Measurements from ENCODE around the gene PROM1. TPM values are rescaled to one million over a fixed set of nuclear protein-coding genes. Genes with fewer than 3 reads are reported as not detected.

PROM1 gene
- total and polyA plus RNA-seq, 2 of the 8 experiments (the other 6 are each of a cell fraction or from before 2014, with no cell fraction given): 36.0 to 59.7 TPM

DNA sequence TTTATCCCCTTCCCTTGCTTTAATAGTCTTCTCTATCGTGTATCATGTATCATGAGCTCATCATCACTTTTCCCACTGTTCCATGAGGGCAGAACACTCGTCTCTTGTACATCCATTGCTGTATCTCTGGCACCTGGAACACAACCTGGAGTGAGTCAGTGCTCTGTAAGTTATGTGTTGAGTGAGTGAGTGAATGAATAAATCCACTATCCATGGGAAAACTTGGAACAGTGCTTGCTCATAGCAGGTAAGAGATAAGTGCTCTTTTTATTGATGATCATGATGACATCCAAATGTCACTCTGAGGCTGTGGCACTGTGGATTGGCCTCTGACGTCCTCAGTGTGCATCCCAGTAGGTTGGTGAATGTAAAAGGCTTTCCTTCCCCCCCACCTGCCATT, 149.6 kb downstream of the PROM1 start:
- FAIRE-seq (no peak), DNase-seq (ENCODE audit: low read depth in 1 of 2, low spot score in 2 of 2) (no peak)
- Histone ChIP-seq H3K27me3 (replicated peaks in 1 of 4; ENCODE audit: control insufficient read depth in 3 of 4, extremely low read depth in 1 of 4, insufficient read depth in 3 of 4, low read length in 3 of 4) (no peaks in the 10 kb centered on the region), H3K9ac (replicated peaks in 1 of 4; ENCODE audit: extremely low read depth in 1 of 4, low read depth in 3 of 4, low read length in 3 of 4) (no peak overlapping the region), H4K91ac (replicated peaks; ENCODE audit: insufficient read length, low read length) (no peak overlapping the region), H3K9me3 (ENCODE audit: insufficient read depth in 2 of 2, low read depth in 1 of 2, low read length in 1 of 2) (no peaks in the 10 kb centered on the region), H3K4me3 (ENCODE audit: extremely low read depth in 1 of 4, insufficient read depth in 2 of 4, low read depth in 3 of 4, low read length in 4 of 4) (no peak overlapping the region), H3K27ac (ENCODE audit: low read depth, low read length) (no peak overlapping the region), H2BK20ac (ENCODE audit: low read length) (no peak overlapping the region), H2BK5ac (ENCODE audit: low read depth, low read length) (no peak overlapping the region), H3K56ac (replicated peaks; ENCODE audit: insufficient read length, low read depth, low read length) (no peak overlapping the region), H2BK120ac (replicated peaks; ENCODE audit: low read depth, low read length) (no peak overlapping the region), H2AK5ac (ENCODE audit: low read depth, low read length) (no peak overlapping the region), H4K8ac (ENCODE audit: extremely low read depth, insufficient read depth, low read length) (no peak overlapping the region), H3K23ac (ENCODE audit: insufficient read length) (no peak overlapping the region), H2BK15ac (ENCODE audit: low read length) (no peak overlapping the region), H2AFZ (ENCODE audit: low read length) (no peak overlapping the region), H3K4ac (replicated peaks; ENCODE audit: insufficient read length, low read depth, low read length) (no peak overlapping the region), H3K23me2 (ENCODE audit: low read depth, low read length) (no peaks in the 10 kb centered on the region), H3K18ac (ENCODE audit: extremely low read depth, low read length) (no peak overlapping the region), H3K14ac (ENCODE audit: insufficient read length) (no peak overlapping the region), H3K4me2 (ENCODE audit: insufficient read depth in 1 of 2, low read depth in 2 of 2, low read length in 2 of 2) (no peak overlapping the region), H4K5ac (ENCODE audit: insufficient read length, low read depth, low read length) (no peak overlapping the region), H2BK12ac (ENCODE audit: low read depth, low read length) (no peak overlapping the region), H3K79me2 (ENCODE audit: control insufficient read depth in 1 of 2, insufficient read depth in 2 of 2, low read length in 2 of 2) (no peaks in the 10 kb centered on the region), H3K79me1 (ENCODE audit: low read depth, low read length) (no peaks in the 10 kb centered on the region), H3K4me1 (replicated peaks in 1 of 4; ENCODE audit: control insufficient read depth in 3 of 4, insufficient read depth in 4 of 4, low read length in 3 of 4) (peaks cover 0 to 9% (median 3%) of the 10 kb centered on the region in 4 experiments; a peak in 2 of 7 replicates), H4K20me1 (replicated peaks in 1 of 2; ENCODE audit: control insufficient read depth in 1 of 2, insufficient read depth in 2 of 2, low read length in 2 of 2) (no peaks in the 10 kb centered on the region), H3K36me3 (ENCODE audit: control insufficient read depth in 2 of 4, insufficient read depth in 4 of 4, low read length in 3 of 4) (no peaks in the 10 kb centered on the region)
- WGBS, 2 experiments (ENCODE audit: extremely low coverage in 1 of 2, insufficient coverage in 1 of 2, insufficient read length in 1 of 2, insufficient replicate concordance in 2 of 2, low coverage in 1 of 2, low lambda C conversion rate in 2 of 2, missing lambda C conversion rate in 1 of 2): 85% methylated on average over 3 of the region's 3 CpGs; no CpG with 5 or more reads in 1 of the 2 experiments
- ChIA-PET CTCF (ENCODE audit: partially characterized antibody) (interaction anchor here (1.0 to 5.2 kb wide), 4 partner anchors 11 to 128 kb away, joined by 3 to 40 read pairs (median 6); no protein-coding TSS in a partner anchor), POLR2A (ENCODE audit: partially characterized antibody) (no interaction called here)
- TF ChIP-seq TCF12 (IDR thresholded peaks at IDR 0.05; ENCODE audit: low read depth, low read length) (no peak), MAFK (IDR thresholded peaks at IDR 0.05; ENCODE audit: low read depth, low read length) (no peak), PHF8 (conservative IDR thresholded peaks at IDR 0.05; ENCODE audit: low read depth, low read length) (no peak), EGR1 (IDR thresholded peaks at IDR 0.05; ENCODE audit: borderline replicate concordance, low read depth, low read length) (no peak)

Data from H1 (cell line).